ENCODE data around the gene SLCO3A1. TPM values are rescaled to one million over a fixed set of nuclear protein-coding genes. Genes with fewer than 3 reads are reported as not detected.

SLCO3A1 gene
- total RNA-seq, 1 experiment from 2014 or later, result not detected

DNA sequence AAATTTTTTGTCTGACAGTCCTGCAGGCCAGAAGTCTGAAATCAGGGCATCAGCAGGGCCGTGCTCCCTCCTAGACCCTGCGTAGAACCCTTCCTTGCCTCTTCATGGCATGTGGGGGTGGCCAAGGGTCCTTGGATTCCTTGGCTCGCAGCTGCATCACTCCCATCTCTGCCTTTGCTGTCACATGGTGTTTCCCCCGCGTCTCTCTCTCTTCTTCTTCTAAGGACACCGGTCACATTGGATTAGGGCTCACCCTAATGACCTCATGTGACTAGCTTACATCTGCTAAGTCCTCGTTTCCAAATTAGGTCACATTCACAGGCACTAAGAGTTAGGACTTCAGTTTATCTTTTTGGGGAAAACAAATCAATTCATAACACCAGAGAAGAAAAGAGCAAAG, 12.0 kb downstream of the SLCO3A1 start:
- H3K36me3 Mint-ChIP-seq (ENCODE audit: insufficient read depth, unreplicated experiment), result no peaks in the 10 kb centered on the region
- CTCF ChIA-PET, result no interaction called here
- H3K27me3 ChIP-seq (replicated peaks; ENCODE audit: control insufficient read depth, insufficient read depth, low read length), result no peaks in the 10 kb centered on the region; the same call in 1 of the 2 replicates
- H3K4me3 Mint-ChIP-seq (ENCODE audit: unreplicated experiment), result no peak overlapping the region
- no peaks in the 10 kb centered on the region for H3K9me3 Mint-ChIP-seq (ENCODE audit: unreplicated experiment)
- BruUV-seq (replicated peaks), result no TSS peak
- H3K36me3 ChIP-seq (ENCODE audit: control insufficient read depth, insufficient read depth, low read length), result no peaks in the 10 kb centered on the region
- intact Hi-C loops (cut with micrococcal nuclease; ENCODE audit: unreplicated experiment), result no loop called here
- no peak for DNase-seq
- TF ChIP-seq, protein P1, sequence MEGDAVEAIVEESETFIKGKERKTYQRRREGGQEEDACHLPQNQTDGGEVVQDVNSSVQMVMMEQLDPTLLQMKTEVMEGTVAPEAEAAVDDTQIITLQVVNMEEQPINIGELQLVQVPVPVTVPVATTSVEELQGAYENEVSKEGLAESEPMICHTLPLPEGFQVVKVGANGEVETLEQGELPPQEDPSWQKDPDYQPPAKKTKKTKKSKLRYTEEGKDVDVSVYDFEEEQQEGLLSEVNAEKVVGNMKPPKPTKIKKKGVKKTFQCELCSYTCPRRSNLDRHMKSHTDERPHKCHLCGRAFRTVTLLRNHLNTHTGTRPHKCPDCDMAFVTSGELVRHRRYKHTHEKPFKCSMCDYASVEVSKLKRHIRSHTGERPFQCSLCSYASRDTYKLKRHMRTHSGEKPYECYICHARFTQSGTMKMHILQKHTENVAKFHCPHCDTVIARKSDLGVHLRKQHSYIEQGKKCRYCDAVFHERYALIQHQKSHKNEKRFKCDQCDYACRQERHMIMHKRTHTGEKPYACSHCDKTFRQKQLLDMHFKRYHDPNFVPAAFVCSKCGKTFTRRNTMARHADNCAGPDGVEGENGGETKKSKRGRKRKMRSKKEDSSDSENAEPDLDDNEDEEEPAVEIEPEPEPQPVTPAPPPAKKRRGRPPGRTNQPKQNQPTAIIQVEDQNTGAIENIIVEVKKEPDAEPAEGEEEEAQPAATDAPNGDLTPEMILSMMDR (IDR thresholded peaks at IDR 0.05; ENCODE audit: insufficient read depth in 1 of 2, low read depth in 1 of 2, low read length in 1 of 2, severe bottlenecking in 1 of 2, unreplicated experiment in 1 of 2), result no peak
- no peak overlapping the region for H3K4me3 ChIP-seq (ENCODE audit: low read depth, low read length)
- H3K4me1 ChIP-seq, result no peaks in the 10 kb centered on the region
- POLR2A ChIA-PET, result no interaction called here
- H3K27ac Mint-ChIP-seq (ENCODE audit: unreplicated experiment), result no peak overlapping the region
- no peaks in the 10 kb centered on the region for H3K9me3 ChIP-seq
- H3K27me3 Mint-ChIP-seq (ENCODE audit: insufficient read depth, unreplicated experiment), result peaks cover 8% of the 10 kb centered on the region
- no peaks in the 10 kb centered on the region for H3K4me1 Mint-ChIP-seq (ENCODE audit: low read depth, unreplicated experiment)

DNA sequence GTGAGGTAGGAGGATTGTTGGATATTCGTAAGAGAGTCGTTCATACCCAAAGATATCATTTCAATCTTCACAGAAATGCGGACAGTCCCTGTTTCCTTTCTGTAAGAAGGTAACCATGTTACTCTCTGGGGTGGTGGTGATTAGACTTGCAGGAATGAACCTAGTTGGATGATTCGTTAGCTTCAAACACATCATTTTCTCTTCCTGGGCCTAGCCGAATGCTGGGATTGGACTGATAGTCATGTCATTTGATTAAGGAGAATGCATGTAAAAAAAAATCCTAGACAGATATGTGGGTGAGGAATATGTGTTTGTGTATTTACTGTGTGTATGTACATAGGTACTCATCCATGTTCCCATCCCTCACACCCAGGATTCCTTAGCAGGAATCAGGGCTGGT, 12.4 kb downstream of the SLCO3A1 start:
- BruUV-seq (replicated peaks), result no TSS peak
- Mint-ChIP-seq H3K4me3 (ENCODE audit: unreplicated experiment) (no peak overlapping the region), H3K9me3 (ENCODE audit: unreplicated experiment) (no peaks in the 10 kb centered on the region), H3K27ac (ENCODE audit: unreplicated experiment) (no peak overlapping the region), H3K27me3 (ENCODE audit: insufficient read depth, unreplicated experiment) (peaks cover 8% of the 10 kb centered on the region), H3K36me3 (ENCODE audit: insufficient read depth, unreplicated experiment) (no peaks in the 10 kb centered on the region), H3K4me1 (ENCODE audit: low read depth, unreplicated experiment) (no peaks in the 10 kb centered on the region)
- POLR2A ChIA-PET, result no interaction called here
- H3K36me3 ChIP-seq (ENCODE audit: control insufficient read depth, insufficient read depth, low read length), result no peaks in the 10 kb centered on the region
- intact Hi-C loops (cut with micrococcal nuclease; ENCODE audit: unreplicated experiment), result no loop called here
- no peaks in the 10 kb centered on the region for H3K9me3 ChIP-seq
- DNase-seq, result no peak
- no peaks in the 10 kb centered on the region; the same call in 1 of the 2 replicates for H3K27me3 ChIP-seq (replicated peaks; ENCODE audit: control insufficient read depth, insufficient read depth, low read length)
- no peak overlapping the region for H3K4me3 ChIP-seq (ENCODE audit: low read depth, low read length)
- no peaks in the 10 kb centered on the region for H3K4me1 ChIP-seq
- TF ChIP-seq, protein P1 (IDR thresholded peaks at IDR 0.05; ENCODE audit: insufficient read depth in 1 of 2, low read depth in 1 of 2, low read length in 1 of 2, severe bottlenecking in 1 of 2, unreplicated experiment in 1 of 2), result no peak
- CTCF ChIA-PET, result no interaction called here

DNA sequence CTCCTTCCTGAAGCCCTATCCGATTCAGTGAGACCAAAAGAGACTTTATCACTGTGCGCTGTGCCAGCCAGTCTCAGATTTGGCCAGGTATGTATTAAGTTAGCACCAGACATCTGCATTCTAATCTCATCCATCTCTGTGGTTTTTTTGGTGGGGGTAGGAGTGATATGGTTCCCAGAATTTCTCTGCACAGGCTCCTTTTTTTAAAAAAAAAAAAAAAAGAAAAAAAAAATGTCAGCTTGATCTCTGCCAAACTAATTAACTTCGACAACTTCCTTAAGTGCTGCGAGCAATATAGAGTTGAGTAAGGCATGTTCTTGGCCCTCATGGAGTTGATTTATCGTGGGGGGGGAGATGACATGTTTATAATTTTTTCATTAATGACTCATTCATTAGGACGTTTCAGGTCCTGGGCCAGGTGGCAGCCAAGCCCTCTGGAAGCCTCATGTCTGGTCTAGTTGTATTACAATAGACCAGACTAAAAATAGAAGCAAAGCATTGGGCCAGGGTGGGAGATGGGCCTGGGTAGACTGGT, 12.9 kb downstream of the SLCO3A1 start:
- Histone ChIP-seq H3K9me3 (no peaks in the 10 kb centered on the region), H3K4me1 (no peaks in the 10 kb centered on the region), H3K27me3 (replicated peaks; ENCODE audit: control insufficient read depth, insufficient read depth, low read length) (no peaks in the 10 kb centered on the region; the same call in 1 of the 2 replicates), H3K4me3 (ENCODE audit: low read depth, low read length) (no peak overlapping the region), H3K36me3 (ENCODE audit: control insufficient read depth, insufficient read depth, low read length) (no peaks in the 10 kb centered on the region)
- Mint-ChIP-seq H3K36me3 (ENCODE audit: insufficient read depth, unreplicated experiment) (no peaks in the 10 kb centered on the region), H3K27ac (ENCODE audit: unreplicated experiment) (no peak overlapping the region), H3K4me3 (ENCODE audit: unreplicated experiment) (no peak overlapping the region), H3K9me3 (ENCODE audit: unreplicated experiment) (no peaks in the 10 kb centered on the region), H3K4me1 (ENCODE audit: low read depth, unreplicated experiment) (no peaks in the 10 kb centered on the region), H3K27me3 (ENCODE audit: insufficient read depth, unreplicated experiment) (peaks cover 8% of the 10 kb centered on the region)
- ChIA-PET CTCF (interaction anchor here (0.6 kb wide), 1 partner anchor 662 kb away, joined by 6 read pairs; no protein-coding TSS in a partner anchor), POLR2A (no interaction called here)
- intact Hi-C loops (cut with micrococcal nuclease; ENCODE audit: unreplicated experiment), result no loop called here
- BruUV-seq (replicated peaks), result no TSS peak
- TF ChIP-seq, protein P1 (IDR thresholded peaks at IDR 0.05; ENCODE audit: insufficient read depth in 1 of 2, low read depth in 1 of 2, low read length in 1 of 2, severe bottlenecking in 1 of 2, unreplicated experiment in 1 of 2), result no peak
- no peak for DNase-seq

Measured in Caco-2 (cell line).